Stimulated activated naive CD4-positive, alpha-beta T cell treated with Interleukin-2 at 50 U/mL for 16 hours (primary cell): Measurements from ENCODE around the gene DDA1.

Source experiments
- DNase-seq: peaks from one replicate; lab custom pipeline; 2025; lab: John Stamatoyannopoulos, UW

Gene DDA1

GRCh38 chr19:17312189-17313113, 3.1 kb downstream of the DDA1 start:
- no peak for DNase-seq

- no peak for DNase-seq
These were observed 4.7 kb downstream of the DDA1 start for GRCh38 chr19:17314007-17314593.

DNA sequence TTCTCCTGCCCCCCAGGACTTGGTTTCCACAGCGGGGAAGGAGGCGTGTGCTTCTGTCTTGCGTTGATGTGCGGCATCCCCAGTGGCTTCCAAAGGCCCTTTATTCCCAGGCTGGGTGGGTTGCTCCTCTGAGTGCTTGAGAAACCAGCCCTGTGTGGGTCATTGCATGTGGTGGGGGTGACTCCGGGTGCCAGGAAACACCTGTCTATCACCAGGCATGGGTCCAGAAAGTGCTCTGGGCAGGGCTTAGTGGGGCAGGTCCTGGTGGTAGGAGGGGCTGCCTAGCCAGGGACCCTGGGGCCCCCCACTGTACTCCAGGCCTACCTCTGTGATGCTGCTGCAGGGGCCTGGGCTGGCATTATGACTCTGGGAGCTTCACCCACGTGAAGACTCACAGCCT, 9.6 kb downstream of the DDA1 start:
- no peak for DNase-seq

DNA sequence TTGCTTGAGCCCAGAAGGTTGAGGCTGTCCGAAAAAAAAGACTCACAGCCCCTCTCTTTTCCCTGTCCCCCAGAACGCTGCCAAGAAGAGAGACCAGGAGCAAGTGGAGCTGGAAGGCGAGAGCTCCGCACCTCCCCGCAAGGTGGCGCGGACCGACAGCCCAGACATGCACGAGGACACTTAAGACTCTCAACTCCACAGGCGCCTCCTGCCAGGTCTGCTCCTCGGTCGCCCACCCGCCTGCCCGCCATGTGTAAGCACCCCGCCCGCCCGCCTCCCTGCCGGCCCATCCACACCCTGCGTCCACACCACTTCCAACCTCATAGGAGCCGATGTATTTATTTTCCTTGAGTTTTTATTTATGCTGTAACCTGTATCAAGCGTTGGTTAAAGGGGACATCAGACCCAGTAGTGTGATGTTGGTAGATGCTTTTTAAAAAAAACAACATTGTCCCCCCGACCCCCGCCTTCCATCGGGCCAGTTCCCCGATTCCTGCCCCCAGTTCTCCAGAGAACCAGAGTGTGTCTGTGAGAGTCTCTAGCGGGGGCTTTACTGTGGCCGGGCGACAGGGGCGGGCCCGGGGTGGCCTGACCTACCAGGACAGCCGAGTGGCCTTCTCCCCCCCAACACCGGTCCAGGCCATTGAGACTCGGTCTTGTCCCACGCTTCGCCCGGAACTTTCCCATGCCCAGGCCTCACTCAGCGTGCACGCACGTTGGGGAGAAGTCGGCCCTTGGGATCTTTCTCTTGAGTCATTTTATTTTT, 10.3 kb downstream of the DDA1 start:
- no peak for DNase-seq

- DNase-seq = no peak
These were observed 11.1 kb downstream of the DDA1 start for GRCh38 chr19:17320435-17320834.

DNA sequence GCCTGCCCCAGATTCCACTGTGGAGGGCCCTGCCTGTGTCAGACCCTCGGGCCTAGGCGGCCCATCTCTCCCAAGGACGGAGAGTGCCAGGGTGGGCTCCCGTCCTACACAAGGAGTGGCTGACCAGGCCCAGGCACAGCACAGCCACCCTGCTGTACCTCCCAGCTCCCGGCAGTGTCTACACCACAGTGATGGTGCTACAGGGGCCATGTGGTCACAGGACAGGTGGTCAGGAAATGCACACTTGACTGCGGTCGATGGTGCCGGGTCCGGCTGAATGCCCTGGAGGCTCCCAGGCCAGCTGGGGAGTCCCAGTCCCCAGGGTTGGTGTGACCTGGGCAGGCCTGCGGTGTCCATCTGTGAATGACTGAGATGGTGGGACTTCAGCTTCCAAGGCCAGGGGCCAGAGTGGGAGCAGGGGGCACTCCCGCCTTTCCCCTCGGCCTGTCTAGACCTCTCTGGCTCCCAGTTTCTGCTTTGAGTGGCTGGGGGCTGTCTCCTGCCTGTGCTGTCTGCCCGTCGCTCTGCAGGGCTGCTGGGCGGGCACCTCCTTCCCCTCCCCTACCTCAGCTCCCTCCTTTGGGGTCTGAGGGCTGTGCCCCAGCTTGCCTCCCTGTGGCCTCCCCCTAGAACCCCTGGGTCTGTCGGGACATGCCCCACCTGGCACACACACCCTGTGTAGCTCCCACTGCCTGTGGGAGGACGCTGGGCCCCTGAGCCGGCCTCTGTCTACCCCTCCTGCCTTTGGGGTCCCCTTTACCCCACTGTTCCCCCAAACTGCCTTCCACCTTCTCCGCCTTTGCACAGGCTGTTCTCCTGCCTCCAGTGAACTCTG, 12.5 kb downstream of the DDA1 start:
- no peak for DNase-seq

- no peak for DNase-seq
These were observed 13.5 kb downstream of the DDA1 start for GRCh38 chr19:17322854-17323253.

- DNase-seq = no peak
These were observed 14.1 kb downstream of the DDA1 start for GRCh38 chr19:17323300-17323963.

GRCh38 chr19:17323964-17324332, 14.6 kb downstream of the DDA1 start:
- DNase-seq = no peak

DNA sequence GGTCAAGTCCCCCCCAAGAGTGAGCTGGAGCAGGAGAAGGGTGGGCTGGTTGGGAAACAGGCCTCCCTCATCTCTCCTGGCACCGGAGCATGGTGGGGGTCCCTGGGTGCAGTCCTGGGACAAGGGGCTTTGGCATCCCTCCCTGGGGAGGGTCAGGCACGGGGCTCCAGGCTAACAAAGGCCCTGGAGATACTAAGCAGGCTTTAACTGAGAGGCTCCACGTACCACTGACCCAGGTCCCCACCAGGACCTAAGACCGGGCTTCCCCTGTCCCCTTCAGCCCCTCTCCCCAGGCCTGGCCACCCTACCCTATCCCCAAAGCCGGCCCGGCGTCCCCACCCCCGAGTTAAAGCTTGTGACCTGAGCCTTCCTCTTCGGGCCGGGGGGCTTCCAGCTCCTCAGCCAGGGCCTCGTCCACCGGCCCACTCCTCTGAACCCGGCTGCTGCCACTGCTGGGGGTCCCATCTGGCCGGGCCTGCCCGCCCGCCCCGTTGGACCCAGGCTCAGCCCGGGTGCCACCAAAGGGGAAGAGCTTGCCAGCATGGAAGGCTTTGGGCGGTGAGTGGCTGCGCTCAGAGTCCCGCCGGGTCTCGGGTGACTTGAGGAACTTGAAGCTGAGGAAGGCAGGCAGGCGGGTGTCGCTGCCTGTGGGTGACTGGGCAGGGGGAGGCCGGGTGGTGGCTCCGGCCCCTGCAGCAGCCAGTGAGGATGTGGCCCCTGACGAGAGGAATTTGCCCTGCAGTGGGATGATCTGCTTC, 15.2 kb downstream of the DDA1 start:
- DNase-seq = no peak

DNA sequence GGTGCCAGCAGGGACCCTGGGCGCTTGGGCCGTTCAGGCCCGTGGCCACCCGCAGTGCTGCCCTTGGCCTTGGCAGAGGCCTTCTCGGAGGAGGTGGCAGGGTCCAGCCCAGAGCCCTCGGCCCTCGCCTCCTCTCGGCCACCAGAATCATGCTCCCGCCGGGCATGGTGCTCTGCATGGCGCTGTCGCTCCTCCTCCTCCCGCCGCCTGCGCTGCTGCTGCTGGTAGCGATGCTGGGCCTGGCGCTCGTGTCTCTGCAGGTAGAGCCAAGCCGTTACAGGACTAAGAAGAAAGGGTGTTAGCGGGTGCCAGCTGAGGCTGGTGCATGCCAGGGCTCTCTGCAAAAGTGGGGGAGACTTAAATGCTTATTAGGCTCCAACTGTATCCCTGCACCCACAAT, 15.8 kb downstream of the DDA1 start:
- DNase-seq = no peak

DNA sequence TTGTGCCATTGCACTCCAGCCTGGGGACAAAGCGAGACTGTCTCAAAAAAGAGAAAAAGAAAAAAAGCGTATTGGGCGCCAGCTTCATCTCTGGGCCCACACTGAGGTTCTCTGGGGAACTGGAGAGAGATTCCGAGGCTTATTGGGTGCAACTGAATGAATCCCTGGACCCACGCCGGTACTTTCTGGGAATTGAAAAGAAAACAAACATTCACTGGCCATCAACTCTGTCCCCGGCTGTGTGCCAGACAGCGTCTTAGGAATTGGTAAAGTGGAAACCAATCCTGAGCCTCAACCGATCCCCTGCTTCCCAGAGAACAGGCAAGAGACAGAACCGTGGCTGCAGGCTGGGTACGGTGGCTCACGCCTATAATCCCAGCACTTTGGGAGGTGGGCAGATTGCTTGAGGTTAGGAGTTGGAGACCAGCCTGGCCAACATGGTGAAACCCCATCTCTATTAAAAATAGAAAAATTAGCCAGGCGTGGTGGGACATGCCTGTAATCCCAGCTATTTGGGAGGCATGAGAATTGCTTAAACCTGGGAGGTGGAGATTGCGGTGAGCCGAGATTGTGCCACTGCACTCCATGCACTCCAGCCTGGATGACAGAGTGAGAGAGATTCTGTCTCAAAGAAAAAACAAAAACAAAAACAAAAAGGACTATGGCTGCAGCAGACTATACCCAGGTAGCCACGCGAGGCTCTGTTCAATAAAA, 16.7 kb downstream of the DDA1 start:
- DNase-seq = no peak

- no peak for DNase-seq
These were observed 17.2 kb downstream of the DDA1 start for GRCh38 chr19:17326595-17326966.

DNA sequence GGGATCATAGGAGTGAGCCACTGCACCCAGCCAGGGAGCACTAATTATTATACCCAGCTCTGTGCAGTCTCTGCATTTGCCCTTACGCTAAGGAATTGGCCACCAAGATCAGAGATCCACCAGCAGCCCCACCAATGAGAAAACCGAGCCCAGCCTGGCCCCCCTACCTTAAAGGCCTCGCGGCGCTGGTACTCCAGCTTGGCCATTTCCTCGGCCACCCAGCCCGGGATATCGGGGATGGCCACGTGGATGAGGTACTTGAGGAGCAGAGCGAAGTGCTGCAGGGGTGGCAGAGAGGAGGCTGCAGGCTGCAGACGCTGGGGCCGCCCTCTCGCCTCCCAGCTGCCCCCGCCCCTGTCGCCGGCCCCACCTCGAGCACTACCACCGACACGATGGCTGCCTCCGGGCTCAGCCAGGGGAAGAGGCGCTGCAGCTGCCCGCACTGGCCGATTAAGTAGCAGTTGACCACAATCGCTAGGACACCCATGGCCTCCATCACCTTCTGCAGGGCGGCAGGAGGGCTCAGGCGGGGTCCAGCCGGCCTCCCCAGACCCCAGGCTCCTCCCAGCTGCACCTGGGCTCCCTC, 17.8 kb downstream of the DDA1 start:
- no peak for DNase-seq

GRCh38 chr19:17327654-17328516, 18.5 kb downstream of the DDA1 start:
- peak; percentile 44 for DNase-seq

DNA sequence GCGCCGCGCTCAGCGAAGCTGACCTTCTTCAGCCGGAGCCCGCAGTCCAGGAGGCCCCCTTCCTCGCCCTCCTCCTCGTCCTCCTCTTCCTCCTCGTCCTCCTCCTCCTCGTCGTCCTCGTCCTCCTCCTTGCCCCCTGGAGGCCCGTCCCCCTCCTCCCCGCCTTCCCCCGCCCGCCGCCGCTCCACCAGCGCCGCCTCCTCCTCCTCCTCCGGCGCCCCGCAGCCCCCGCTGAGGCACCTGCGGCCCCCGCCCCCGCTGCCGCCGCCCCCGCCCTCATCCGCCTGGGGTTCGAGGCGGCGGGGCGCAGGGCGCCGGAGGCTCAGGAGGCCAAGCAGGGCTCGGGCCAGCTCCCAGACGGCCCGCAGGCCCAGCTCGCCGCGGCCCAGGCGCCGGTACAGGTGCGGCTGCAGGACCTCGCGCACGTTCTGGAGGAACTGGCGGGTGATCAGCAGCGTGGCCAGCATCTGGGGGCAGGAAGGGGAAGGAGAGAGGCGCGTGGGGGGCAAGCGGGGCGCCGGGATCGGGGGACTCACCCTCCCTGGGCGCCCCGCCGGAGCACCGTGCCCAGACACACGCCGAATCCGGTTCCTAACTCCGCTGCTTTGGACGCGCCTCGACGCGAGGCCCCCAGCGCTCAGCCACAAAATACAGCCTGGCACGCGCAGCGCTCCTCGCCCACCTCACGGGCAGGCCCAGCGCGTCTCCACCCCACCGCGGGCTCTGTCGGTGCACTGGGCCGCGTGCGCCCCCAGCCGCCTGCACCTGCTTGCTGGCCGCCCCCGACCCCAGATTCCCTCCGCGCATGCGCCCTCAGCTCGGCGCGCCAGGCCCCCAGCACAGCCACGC, 19.4 kb downstream of the DDA1 start:
- peak; percentile 31 for DNase-seq

GRCh38 chr19:17329366-17330261, 20.3 kb downstream of the DDA1 start:
- DNase-seq = no peak
